Activated T-helper 2 cell treated with anti-CD3 and anti-CD28 coated beads, Interferon-gamma antibody, Interleukin-2, Interleukin-4, amounts not matched to agents 10 μg/mL and 5 μg/mL and 100 μg/mL, durations not matched to agents 14 hours and 24 hours and 36 hours (primary cell): ENCODE results near the gene TBL1X. TPM values are rescaled to one million over a fixed set of nuclear protein-coding genes. Genes with fewer than 3 reads are reported as not detected.
A peak's percentile ranks its signal among the peaks of the same experiment; 100 is the strongest.

Experiments
- DNase-seq: peaks from one replicate; pipeline ENCODE4 v3.0.0; 2021; ENCODE audit warnings: low spot score
- H3K27ac Mint-ChIP-seq: one replicate; pipeline ENCODE4 v1.8.0; 2021; ENCODE audit warnings: mixed read lengths
- H3K27me3 Mint-ChIP-seq: one replicate; pipeline ENCODE4 v1.8.0; 2021; ENCODE audit warnings: low read depth, mixed read lengths
- H3K36me3 Mint-ChIP-seq: one replicate; pipeline ENCODE4 v1.8.0; 2021; ENCODE audit warnings: low read depth, mixed read lengths
- H3K4me1 Mint-ChIP-seq: one replicate; pipeline ENCODE4 v1.8.0; 2021; ENCODE audit warnings: low read depth, mixed read lengths
- H3K4me3 Mint-ChIP-seq: one replicate; pipeline ENCODE4 v1.8.0; 2021; ENCODE audit warnings: low read depth, mild to moderate bottlenecking, moderate library complexity, mixed read lengths
- H3K9me3 Mint-ChIP-seq: one replicate; pipeline ENCODE4 v1.8.0; 2021; ENCODE audit warnings: mixed read lengths
- intact Hi-C: fragments of 100-400 bp; cut with micrococcal nuclease; formaldehyde crosslinking; loops from one replicate; pipeline ENCODE4 v1.15.1; 2023
- total RNA-seq: library from RNA; stranded (reverse); gene quantifications from 2 replicates; pipeline ENCODE4 v1.2.3, GENCODE V29; 2022

Gene TBL1X
- total RNA-seq, 1 donor from 2014 or later = 53.2 TPM

DNA sequence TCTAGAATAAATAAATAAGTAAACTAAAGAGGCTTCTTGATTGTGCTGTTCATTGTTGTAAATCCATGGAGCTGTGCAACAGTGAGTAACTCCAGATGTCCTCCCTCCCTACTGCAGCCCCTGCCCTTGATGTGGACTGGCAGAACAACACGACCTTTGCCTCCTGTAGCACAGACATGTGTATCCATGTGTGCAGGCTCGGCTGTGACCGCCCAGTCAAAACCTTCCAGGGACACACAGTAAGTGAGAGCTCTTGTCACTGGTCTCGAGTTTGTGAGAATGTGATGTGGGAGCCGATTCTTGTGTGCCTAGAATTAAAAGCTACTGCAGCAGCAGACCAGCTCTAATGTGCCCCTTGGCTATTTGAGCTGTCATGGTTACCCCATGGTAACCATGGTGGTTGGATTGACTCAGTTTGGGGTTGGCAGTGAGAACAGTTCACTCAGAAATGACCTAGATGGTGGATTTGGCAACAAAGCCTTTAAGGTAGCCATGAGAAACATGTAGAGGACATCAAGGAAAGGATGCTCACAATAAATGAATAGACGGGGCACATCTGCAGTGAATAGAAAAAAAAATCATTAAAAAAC, 240.1 kb downstream of the TBL1X start:
- Mint-ChIP-seq H3K36me3 (peaks cover 45% of the 10 kb centered on the region), H3K27me3 (no peaks in the 10 kb centered on the region), H3K4me3 (no peak overlapping the region), H3K4me1 (peaks cover 6% of the 10 kb centered on the region), H3K27ac (no peak overlapping the region), H3K9me3 (no peaks in the 10 kb centered on the region)
- no peak for DNase-seq
- intact Hi-C loops = loop anchor here (5.0 to 10.0 kb wide), 2 partner anchors 240 to 733 kb away; partner anchors contain the start of gene TBL1X

DNA sequence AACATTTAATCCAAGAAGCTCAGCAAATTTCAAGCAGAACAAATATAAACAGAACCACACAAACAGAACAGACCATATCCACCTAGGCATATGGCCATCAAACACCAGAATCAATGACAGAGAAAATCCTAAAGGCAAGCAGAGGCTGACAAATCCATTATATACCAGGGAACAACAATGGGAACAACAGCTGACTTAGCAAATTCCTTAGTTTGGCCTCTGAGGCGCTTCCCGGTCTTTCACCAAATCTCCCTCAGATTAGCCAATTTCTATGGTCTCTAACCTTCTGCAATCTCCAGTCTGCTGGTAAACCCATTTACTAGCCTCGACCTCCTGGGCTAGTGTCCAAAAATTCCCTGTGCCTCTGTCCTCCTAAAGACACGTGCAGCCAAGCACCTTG, 241.6 kb downstream of the TBL1X start:
- Mint-ChIP-seq H3K4me1 (peaks cover 6% of the 10 kb centered on the region), H3K4me3 (no peak overlapping the region), H3K36me3 (peaks cover 36% of the 10 kb centered on the region), H3K27ac (no peak overlapping the region), H3K27me3 (no peaks in the 10 kb centered on the region), H3K9me3 (no peaks in the 10 kb centered on the region)
- DNase-seq = no peak
- intact Hi-C loops = loop anchor here (5.0 to 10.0 kb wide), 2 partner anchors 242 to 734 kb away; partner anchors contain the start of gene TBL1X

DNA sequence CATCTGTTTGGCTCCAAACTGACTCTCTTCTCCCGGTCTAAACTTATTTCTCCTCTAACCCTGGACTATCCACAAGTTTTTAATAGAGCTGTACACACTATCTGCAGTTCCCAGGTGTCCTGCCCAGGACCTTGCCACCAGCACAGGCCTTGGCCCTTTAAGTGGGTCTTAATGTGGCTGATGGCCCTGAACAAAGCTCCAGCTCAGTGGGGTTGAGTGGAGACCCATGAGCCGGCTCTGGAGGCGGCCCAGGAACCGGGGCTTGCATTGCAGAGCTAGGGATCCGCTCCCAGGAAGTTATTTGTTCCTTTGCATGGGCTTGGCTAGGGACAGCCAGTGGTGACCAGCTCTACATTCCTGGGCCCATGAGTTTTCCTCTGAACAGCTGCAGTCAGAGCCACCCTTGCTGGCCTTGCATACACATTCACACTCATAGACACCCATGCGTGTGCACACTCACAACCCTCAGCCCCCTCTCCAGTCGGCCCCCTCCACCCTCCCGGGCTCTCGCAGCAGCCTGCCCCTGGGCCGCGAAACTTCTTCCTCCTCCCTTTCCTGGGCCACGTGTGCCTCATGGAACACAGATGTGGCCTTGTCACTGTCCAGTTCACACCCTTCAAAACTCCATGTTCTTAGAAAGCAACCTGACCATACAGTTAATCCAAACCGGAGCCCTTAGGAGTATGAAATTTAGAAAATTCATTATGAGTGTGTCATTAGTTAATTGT, 242.6 kb downstream of the TBL1X start:
- H3K4me1 Mint-ChIP-seq = peaks cover 6% of the 10 kb centered on the region
- H3K36me3 Mint-ChIP-seq = peaks cover 42% of the 10 kb centered on the region
- intact Hi-C loops = loop anchor here (5.0 to 10.0 kb wide), 2 partner anchors 243 to 735 kb away; partner anchors contain the start of gene TBL1X
- no peaks in the 10 kb centered on the region for H3K9me3 Mint-ChIP-seq
- DNase-seq = no peak
- no peak overlapping the region for H3K4me3 Mint-ChIP-seq
- H3K27ac Mint-ChIP-seq = no peak overlapping the region
- no peaks in the 10 kb centered on the region for H3K27me3 Mint-ChIP-seq

DNA sequence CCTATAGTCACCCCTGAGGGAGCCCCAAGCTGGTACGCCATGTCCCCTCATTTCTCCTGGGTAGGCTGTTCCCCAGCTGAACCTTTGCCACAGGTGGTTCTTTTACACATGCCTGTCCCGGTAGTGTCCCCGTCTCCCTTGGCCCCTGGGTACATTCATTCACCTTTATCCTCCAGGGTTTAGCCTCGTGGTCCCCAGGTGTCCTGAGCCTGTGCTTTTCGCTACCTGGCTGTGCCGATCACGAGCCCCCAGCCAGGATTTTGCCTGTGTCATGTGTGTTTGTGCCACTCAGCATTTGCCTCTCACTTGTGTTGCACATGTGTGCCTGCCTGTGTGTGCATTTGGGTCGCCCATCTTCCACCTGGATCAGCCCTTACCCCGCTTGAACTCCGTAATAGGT, 243.2 kb downstream of the TBL1X start:
- no peak overlapping the region for H3K4me3 Mint-ChIP-seq
- no peaks in the 10 kb centered on the region for H3K9me3 Mint-ChIP-seq
- H3K4me1 Mint-ChIP-seq = peaks cover 6% of the 10 kb centered on the region
- H3K36me3 Mint-ChIP-seq = peaks cover 46% of the 10 kb centered on the region
- no peak for DNase-seq
- intact Hi-C loops = loop anchor here (5.0 to 10.0 kb wide), 2 partner anchors 243 to 736 kb away; partner anchors contain the start of gene TBL1X
- no peak overlapping the region for H3K27ac Mint-ChIP-seq
- no peaks in the 10 kb centered on the region for H3K27me3 Mint-ChIP-seq

DNA sequence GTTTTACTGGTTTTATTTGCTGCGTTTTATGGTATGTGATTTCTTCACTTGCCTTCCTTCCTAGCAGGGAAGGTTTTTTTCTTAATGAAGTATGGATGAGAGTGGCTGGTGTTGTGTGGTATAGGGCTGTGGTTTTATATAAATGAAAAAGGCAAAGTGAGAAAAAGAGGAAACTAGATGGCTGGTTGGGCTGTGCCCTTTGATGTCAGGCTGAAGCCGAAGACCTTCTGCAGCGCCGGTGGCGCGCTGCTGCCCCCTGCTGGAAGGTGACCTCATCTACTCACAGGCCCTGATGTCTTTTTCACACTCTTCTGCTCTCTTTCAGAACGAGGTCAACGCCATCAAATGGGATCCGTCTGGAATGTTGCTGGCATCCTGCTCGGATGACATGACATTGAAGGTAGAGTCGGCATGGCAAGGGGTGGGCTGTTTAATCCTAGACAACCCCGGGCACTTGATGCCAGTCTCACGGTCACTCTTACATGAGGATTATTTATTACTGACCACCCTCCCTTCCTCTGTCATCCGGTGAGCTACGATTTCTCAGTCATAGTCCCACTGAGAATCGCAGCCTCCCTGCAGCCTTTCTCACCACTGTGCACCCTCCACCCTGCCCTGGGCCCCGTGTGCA, 244.2 kb downstream of the TBL1X start:
- H3K27ac Mint-ChIP-seq = peak overlapping the region; percentile 67
- no peak overlapping the region for H3K4me3 Mint-ChIP-seq
- H3K36me3 Mint-ChIP-seq = peaks cover 45% of the 10 kb centered on the region
- DNase-seq = peak; percentile 53
- H3K9me3 Mint-ChIP-seq = no peaks in the 10 kb centered on the region
- H3K27me3 Mint-ChIP-seq = no peaks in the 10 kb centered on the region
- intact Hi-C loops = loop anchor here (1.0 to 10.0 kb wide), 3 partner anchors 244 to 893 kb away; partner anchors contain the start of gene TBL1X
- H3K4me1 Mint-ChIP-seq = peaks cover 6% of the 10 kb centered on the region

DNA sequence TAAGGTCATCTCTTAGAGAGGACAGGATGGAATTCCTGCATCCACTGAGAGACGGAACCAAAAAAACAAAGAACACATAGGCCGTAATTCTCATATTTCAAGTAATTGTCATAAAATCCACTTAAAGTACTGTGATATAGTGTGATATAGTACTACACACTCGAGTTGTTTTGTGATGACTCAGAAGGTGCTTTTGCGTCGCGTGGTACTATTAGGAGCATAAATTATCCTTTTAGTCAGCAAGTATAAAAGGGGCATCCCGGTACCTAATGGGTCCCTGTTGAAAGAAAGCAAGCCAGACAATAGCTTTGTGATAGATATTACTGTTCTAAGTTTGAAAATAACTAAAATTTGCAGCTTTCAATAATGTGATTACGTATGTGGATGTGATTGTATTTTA, 245.5 kb downstream of the TBL1X start:
- H3K4me1 Mint-ChIP-seq = peaks cover 6% of the 10 kb centered on the region
- H3K4me3 Mint-ChIP-seq = no peak overlapping the region
- peaks cover 41% of the 10 kb centered on the region for H3K36me3 Mint-ChIP-seq
- no peaks in the 10 kb centered on the region for H3K27me3 Mint-ChIP-seq
- intact Hi-C loops = no loop called here
- no peak for DNase-seq
- H3K27ac Mint-ChIP-seq = no peak overlapping the region
- no peaks in the 10 kb centered on the region for H3K9me3 Mint-ChIP-seq

DNA sequence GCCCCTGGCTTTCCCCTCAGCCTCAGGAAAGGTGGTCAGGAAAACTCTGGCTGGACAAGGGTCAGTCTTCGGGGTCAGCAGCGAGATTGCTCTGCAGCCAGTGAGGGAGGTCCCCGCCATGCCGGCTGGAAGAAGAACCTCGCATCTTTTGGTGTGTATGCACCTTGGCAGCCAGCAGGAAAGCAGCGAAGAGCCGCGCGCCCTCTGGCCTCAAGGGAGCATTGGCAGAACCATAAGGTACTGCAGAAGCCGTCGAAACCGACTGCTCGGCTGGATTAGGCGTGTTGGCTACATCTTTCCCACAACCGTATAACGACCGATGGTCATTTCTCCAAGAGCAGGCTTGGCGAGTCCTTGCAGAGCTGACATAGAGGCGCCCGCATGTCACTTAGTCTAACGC, 252.5 kb downstream of the TBL1X start:
- Mint-ChIP-seq H3K4me3 (no peak overlapping the region), H3K27ac (no peak overlapping the region), H3K27me3 (no peaks in the 10 kb centered on the region), H3K4me1 (no peaks in the 10 kb centered on the region), H3K36me3 (peaks cover 71% of the 10 kb centered on the region), H3K9me3 (peaks cover 12% of the 10 kb centered on the region)
- DNase-seq = no peak
- intact Hi-C loops = no loop called here

DNA sequence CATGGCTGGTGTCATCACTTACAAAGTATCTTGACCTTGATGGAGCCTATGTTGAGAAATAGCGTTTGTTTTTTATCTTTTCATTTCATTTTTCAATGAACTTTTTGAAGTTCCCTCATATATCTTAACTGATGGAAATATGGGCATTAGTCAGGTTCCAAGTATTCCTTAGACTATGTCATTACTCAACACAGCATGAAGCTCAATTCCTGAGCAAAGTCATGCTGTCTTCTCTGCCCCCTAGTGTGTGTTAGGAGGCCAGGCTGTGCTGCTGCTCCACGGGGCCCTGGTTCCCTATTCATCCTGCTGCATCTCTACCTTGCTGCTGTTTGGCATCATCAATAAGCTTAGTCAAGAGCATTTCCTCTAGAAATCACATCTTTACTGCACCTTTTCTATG, 259.9 kb downstream of the TBL1X start:
- no peak for DNase-seq
- intact Hi-C loops = no loop called here
- H3K4me3 Mint-ChIP-seq = no peak overlapping the region
- H3K9me3 Mint-ChIP-seq = peaks cover 35% of the 10 kb centered on the region
- H3K27ac Mint-ChIP-seq = no peak overlapping the region
- peaks cover 40% of the 10 kb centered on the region for H3K36me3 Mint-ChIP-seq
- peaks cover 3% of the 10 kb centered on the region for H3K4me1 Mint-ChIP-seq
- H3K27me3 Mint-ChIP-seq = no peaks in the 10 kb centered on the region

DNA sequence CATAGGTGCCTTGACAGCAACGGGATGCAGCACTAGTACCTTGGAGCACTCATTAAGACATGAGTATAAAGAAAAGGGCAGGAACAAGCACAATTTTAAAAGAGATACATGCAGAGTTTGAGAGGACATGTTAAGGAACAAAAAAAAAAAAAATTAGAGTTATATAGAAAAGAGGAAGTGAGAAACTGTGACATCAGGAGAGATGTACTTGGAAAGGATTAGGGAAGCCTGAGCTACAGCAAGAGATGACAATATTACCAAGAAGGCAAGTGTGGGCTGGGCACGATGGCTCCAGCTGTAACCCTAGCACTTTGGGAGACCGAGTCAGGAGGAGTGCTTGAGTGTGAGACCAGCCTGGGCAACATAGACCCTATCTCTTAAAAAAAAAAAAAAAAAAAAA, 263.4 kb downstream of the TBL1X start:
- H3K27me3 Mint-ChIP-seq = no peaks in the 10 kb centered on the region
- peaks cover 11% of the 10 kb centered on the region for H3K36me3 Mint-ChIP-seq
- peaks cover 22% of the 10 kb centered on the region for H3K9me3 Mint-ChIP-seq
- DNase-seq = no peak
- H3K4me3 Mint-ChIP-seq = no peak overlapping the region
- intact Hi-C loops = no loop called here
- H3K4me1 Mint-ChIP-seq = peaks cover 10% of the 10 kb centered on the region
- no peak overlapping the region for H3K27ac Mint-ChIP-seq

DNA sequence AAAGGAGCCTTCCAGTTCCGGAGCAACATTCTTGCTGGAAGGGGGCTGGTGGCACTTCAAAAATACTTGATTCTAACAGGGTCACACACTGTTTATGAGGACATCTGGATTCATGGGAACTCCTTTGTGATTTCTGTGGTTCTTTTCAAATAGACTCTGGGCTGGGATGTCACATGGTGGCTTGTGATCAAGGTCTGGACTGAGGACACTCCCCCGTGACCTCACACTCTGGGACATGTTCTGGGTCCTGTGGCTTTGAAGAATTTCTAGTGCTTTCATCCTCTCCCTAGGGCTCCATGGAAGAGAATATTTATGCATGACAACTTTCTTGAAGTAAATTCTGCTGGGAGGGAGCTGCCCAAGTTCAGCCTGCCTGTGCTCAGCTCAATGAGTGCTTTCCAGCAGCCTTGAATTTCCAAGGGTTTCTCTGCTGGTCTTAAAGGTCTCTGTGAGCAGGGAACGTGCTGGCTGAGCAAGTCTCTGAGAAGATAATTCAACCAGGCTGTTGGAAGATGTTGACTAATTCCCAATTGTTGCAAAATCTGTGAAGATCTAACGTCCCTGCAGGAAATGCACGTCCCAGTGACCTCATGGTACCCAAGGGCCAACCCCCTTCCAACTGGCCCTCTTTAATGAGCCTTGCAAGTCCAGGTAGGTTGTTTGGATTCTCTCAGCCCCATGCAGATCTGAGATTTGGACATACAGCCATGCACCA, 264.5 kb downstream of the TBL1X start:
- intact Hi-C loops = no loop called here
- H3K36me3 Mint-ChIP-seq = peaks cover 7% of the 10 kb centered on the region
- no peaks in the 10 kb centered on the region for H3K27me3 Mint-ChIP-seq
- DNase-seq = no peak
- peaks cover 22% of the 10 kb centered on the region for H3K9me3 Mint-ChIP-seq
- H3K27ac Mint-ChIP-seq = no peak overlapping the region
- H3K4me1 Mint-ChIP-seq = peaks cover 10% of the 10 kb centered on the region
- H3K4me3 Mint-ChIP-seq = no peak overlapping the region

DNA sequence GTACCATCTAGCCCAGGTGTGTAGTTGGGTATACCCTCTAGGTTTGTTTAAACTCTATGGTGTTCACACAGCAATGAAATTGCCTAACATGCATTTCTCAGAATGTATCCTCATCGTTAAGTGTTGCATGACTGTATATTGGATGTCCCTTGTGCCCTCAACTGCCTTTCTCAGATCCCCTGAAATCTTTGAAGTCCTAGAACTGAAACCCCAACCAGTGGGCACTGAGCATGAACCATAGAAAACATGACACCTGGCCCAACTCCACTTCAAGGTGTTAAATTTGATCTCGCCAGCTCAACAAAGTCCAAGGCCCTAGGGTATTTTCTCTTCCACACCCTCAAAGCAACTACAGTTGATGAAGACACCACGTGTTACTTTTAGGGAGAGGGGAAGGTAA, 265.2 kb downstream of the TBL1X start:
- no peak for DNase-seq
- Mint-ChIP-seq H3K4me1 (peaks cover 10% of the 10 kb centered on the region), H3K27ac (no peak overlapping the region), H3K4me3 (no peak overlapping the region), H3K27me3 (no peaks in the 10 kb centered on the region), H3K9me3 (peaks cover 18% of the 10 kb centered on the region), H3K36me3 (peaks cover 7% of the 10 kb centered on the region)
- intact Hi-C loops = no loop called here

DNA sequence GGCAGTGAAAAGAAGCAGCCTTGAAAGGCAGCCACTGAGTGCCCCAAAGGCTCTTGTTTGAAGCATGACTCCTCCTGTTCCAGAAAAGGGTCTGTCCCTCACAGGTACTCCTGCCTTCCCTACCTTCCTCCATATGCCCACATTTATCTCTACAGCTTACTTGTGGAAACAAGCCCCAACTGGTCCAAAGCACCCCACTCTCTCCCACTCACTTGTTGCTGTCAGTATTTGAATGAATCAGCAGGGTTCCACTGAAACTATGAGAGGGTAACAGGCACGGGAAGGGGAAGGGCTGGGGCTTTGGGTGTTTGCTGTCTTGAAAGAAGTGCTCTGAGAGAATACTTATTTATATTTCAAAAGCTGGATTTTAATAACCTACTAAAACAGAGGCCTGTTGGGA, 265.9 kb downstream of the TBL1X start:
- Mint-ChIP-seq H3K36me3 (peaks cover 7% of the 10 kb centered on the region), H3K4me3 (no peak overlapping the region), H3K9me3 (peaks cover 15% of the 10 kb centered on the region), H3K27me3 (no peaks in the 10 kb centered on the region), H3K4me1 (peaks cover 10% of the 10 kb centered on the region), H3K27ac (no peak overlapping the region)
- intact Hi-C loops = no loop called here
- DNase-seq = no peak
